ENCODE results near the gene ATP4B. TPM values are rescaled to one million over a fixed set of nuclear protein-coding genes. Genes with fewer than 3 reads are reported as not detected.

Gene ATP4B
- total RNA-seq, 1 donor from 2014 or later, result not detected

- DNase-seq (ENCODE audit: low spot score), result no peak
- Mint-ChIP-seq H3K27ac (no peak overlapping the region), H3K36me3 (ENCODE audit: low read depth) (no peaks in the 10 kb centered on the region), H3K27me3 (ENCODE audit: insufficient read depth) (no peaks in the 10 kb centered on the region), H3K4me1 (ENCODE audit: low read depth) (no peaks in the 10 kb centered on the region), H3K4me3 (no peak overlapping the region), H3K9me3 (no peaks in the 10 kb centered on the region)
- intact Hi-C loops (cut with micrococcal nuclease), result no loop called here
Observed at GRCh38 chr13:113653264-113654174, 4.5 kb downstream of the ATP4B start.

DNA sequence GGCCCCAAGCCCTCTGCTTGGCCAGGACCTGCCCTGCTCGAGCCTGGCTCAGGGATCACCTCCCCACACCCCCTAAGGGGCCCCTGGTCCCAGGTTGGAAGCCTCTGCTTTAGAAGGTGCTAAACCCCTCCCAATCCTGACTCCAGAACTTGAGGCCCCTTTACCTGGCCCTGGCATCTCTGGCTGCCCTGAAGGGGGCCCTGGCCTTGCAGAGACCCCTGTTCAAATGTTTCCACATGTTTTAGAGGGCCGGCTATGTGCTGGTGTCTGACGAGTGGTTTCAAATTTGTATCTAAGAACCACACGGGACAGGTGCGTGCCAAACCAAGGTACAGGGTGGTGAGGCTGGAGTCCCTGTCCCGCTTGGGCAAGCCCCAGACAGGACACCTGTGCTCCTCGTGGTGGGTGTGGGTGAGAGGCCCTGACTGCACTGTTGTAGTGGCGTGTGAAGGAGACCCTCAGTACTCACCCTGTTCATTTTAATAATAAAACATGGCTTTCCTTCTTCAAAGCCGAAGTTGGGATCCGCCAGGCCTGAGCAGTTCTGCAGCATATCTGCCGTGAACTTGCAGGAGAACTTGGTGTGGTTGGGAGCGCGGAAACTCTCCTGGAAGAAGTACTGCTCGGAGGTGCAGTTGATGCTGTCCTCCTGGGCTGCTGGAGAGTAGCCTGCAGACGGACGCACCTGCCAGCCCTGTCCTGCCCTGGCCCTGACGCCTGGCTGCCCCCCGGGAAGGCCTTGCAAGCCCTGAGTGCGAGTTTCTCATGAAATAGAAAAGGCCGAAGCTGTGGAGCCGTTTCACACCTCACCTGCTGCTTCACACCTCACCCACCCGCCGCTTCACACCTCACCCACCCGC is 5.4 kb downstream of the ATP4B start:
- no peaks in the 10 kb centered on the region for H3K36me3 Mint-ChIP-seq (ENCODE audit: low read depth)
- no peaks in the 10 kb centered on the region for H3K9me3 Mint-ChIP-seq
- no peak for DNase-seq (ENCODE audit: low spot score)
- intact Hi-C loops (cut with micrococcal nuclease), result no loop called here
- no peaks in the 10 kb centered on the region for H3K27me3 Mint-ChIP-seq (ENCODE audit: insufficient read depth)
- H3K4me1 Mint-ChIP-seq (ENCODE audit: low read depth), result no peaks in the 10 kb centered on the region
- H3K4me3 Mint-ChIP-seq, result no peak overlapping the region
- no peak overlapping the region for H3K27ac Mint-ChIP-seq

- no peak overlapping the region for H3K4me3 Mint-ChIP-seq
- peaks cover 3% of the 10 kb centered on the region for H3K4me1 Mint-ChIP-seq (ENCODE audit: low read depth)
- no peak overlapping the region for H3K27ac Mint-ChIP-seq
- H3K9me3 Mint-ChIP-seq, result no peaks in the 10 kb centered on the region
- no peak for DNase-seq (ENCODE audit: low spot score)
- no peaks in the 10 kb centered on the region for H3K27me3 Mint-ChIP-seq (ENCODE audit: insufficient read depth)
- no peaks in the 10 kb centered on the region for H3K36me3 Mint-ChIP-seq (ENCODE audit: low read depth)
- intact Hi-C loops (cut with micrococcal nuclease), result no loop called here
Observed at GRCh38 chr13:113651511-113652403, 6.2 kb downstream of the ATP4B start.

GRCh38 chr13:113650731-113651148 is 7.3 kb downstream of the ATP4B start:
- no peak for DNase-seq (ENCODE audit: low spot score)
- H3K9me3 Mint-ChIP-seq, result no peaks in the 10 kb centered on the region
- H3K4me1 Mint-ChIP-seq (ENCODE audit: low read depth), result peaks cover 10% of the 10 kb centered on the region
- no peak overlapping the region for H3K27ac Mint-ChIP-seq
- H3K36me3 Mint-ChIP-seq (ENCODE audit: low read depth), result no peaks in the 10 kb centered on the region
- no peak overlapping the region for H3K4me3 Mint-ChIP-seq
- intact Hi-C loops (cut with micrococcal nuclease), result no loop called here
- H3K27me3 Mint-ChIP-seq (ENCODE audit: insufficient read depth), result no peaks in the 10 kb centered on the region

DNA sequence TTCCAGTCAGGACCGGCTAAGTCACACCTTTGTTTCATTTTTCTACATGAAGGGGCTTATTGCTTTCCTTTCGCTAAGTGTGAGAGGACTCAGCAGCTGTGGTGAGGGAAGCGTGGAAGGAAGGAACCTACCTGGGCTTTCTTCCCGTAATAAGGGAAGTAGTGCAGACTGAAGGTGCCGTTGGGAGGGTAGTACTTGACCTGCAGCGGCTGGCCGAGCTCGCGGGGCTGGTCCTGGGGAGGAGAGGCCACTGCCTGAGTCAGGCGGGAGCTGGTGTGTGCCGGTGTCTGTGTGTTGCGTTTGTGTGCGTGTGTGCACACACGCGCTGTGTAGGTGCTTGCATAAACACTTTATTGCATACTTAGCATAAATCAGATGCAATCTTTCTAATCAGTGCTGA is 7.7 kb downstream of the ATP4B start:
- Mint-ChIP-seq H3K27me3 (ENCODE audit: insufficient read depth) (no peaks in the 10 kb centered on the region), H3K9me3 (no peaks in the 10 kb centered on the region), H3K4me1 (ENCODE audit: low read depth) (peaks cover 10% of the 10 kb centered on the region), H3K36me3 (ENCODE audit: low read depth) (no peaks in the 10 kb centered on the region), H3K4me3 (no peak overlapping the region), H3K27ac (no peak overlapping the region)
- no peak for DNase-seq (ENCODE audit: low spot score)
- intact Hi-C loops (cut with micrococcal nuclease), result no loop called here

DNA sequence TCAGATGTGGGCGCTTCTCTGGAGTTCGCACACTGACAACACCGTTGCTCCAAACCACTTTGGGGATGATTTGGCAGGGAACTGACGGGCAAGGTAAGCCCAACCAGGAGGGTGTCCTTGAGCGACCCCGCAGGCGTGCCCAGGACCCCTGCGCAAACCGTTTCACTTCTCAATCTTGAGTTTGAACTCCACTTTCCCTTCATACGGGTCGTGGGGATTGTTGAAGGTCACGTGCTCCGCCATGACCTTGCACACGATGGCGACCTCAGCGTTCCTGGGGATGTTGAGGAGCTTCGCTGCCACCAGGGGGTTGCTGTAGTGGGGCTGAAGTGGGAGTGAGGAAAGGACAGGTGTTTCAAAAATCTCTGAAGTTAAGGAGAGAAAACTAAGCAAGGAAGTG is 8.8 kb downstream of the ATP4B start:
- H3K9me3 Mint-ChIP-seq, result no peaks in the 10 kb centered on the region
- no peak for DNase-seq (ENCODE audit: low spot score)
- peaks cover 10% of the 10 kb centered on the region for H3K4me1 Mint-ChIP-seq (ENCODE audit: low read depth)
- no peaks in the 10 kb centered on the region for H3K36me3 Mint-ChIP-seq (ENCODE audit: low read depth)
- H3K4me3 Mint-ChIP-seq, result no peak overlapping the region
- intact Hi-C loops (cut with micrococcal nuclease), result no loop called here
- no peak overlapping the region for H3K27ac Mint-ChIP-seq
- no peaks in the 10 kb centered on the region for H3K27me3 Mint-ChIP-seq (ENCODE audit: insufficient read depth)

DNA sequence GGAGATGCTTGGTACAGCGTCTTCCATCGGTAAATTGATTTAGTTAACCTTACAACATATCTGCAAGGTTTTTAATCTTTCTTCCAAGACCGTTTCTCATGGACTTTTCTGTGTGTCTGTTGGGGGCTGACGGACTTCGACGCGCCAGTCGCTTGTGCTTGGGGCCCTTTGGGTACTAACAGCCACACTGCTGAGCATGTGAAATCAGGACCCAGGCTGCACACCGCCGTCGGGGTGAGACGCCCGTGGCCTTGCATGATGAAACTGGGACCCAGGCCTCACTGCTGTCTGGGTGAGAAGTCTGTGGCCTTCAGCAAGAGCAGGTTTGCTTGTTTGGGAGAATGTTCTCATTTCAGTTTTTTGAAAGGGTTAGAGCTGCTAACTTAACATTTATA is 9.8 kb downstream of the ATP4B start:
- Mint-ChIP-seq H3K4me1 (ENCODE audit: low read depth) (peaks cover 10% of the 10 kb centered on the region), H3K27ac (no peak overlapping the region), H3K4me3 (no peak overlapping the region), H3K36me3 (ENCODE audit: low read depth) (peaks cover under 1% of the 10 kb centered on the region), H3K9me3 (no peaks in the 10 kb centered on the region), H3K27me3 (ENCODE audit: insufficient read depth) (no peaks in the 10 kb centered on the region)
- intact Hi-C loops (cut with micrococcal nuclease), result no loop called here
- DNase-seq (ENCODE audit: low spot score), result no peak

- peaks cover 10% of the 10 kb centered on the region for H3K4me1 Mint-ChIP-seq (ENCODE audit: low read depth)
- H3K4me3 Mint-ChIP-seq, result no peak overlapping the region
- no peaks in the 10 kb centered on the region for H3K9me3 Mint-ChIP-seq
- H3K27ac Mint-ChIP-seq, result no peak overlapping the region
- DNase-seq (ENCODE audit: low spot score), result no peak
- peaks cover 5% of the 10 kb centered on the region for H3K36me3 Mint-ChIP-seq (ENCODE audit: low read depth)
- H3K27me3 Mint-ChIP-seq (ENCODE audit: insufficient read depth), result no peaks in the 10 kb centered on the region
- intact Hi-C loops (cut with micrococcal nuclease), result no loop called here
Observed at GRCh38 chr13:113647351-113648215, 10.4 kb downstream of the ATP4B start.

GRCh38 chr13:113646921-113647340 is 11.1 kb downstream of the ATP4B start:
- H3K4me1 Mint-ChIP-seq (ENCODE audit: low read depth), result peaks cover 10% of the 10 kb centered on the region
- peaks cover 10% of the 10 kb centered on the region for H3K36me3 Mint-ChIP-seq (ENCODE audit: low read depth)
- H3K9me3 Mint-ChIP-seq, result no peaks in the 10 kb centered on the region
- intact Hi-C loops (cut with micrococcal nuclease), result no loop called here
- no peaks in the 10 kb centered on the region for H3K27me3 Mint-ChIP-seq (ENCODE audit: insufficient read depth)
- no peak overlapping the region for H3K27ac Mint-ChIP-seq
- H3K4me3 Mint-ChIP-seq, result no peak overlapping the region
- DNase-seq (ENCODE audit: low spot score), result no peak

GRCh38 chr13:113646376-113646775 is 11.6 kb downstream of the ATP4B start:
- H3K4me1 Mint-ChIP-seq (ENCODE audit: low read depth), result peaks cover 10% of the 10 kb centered on the region
- H3K27ac Mint-ChIP-seq, result no peak overlapping the region
- H3K4me3 Mint-ChIP-seq, result no peak overlapping the region
- DNase-seq (ENCODE audit: low spot score), result no peak
- no peaks in the 10 kb centered on the region for H3K27me3 Mint-ChIP-seq (ENCODE audit: insufficient read depth)
- intact Hi-C loops (cut with micrococcal nuclease), result no loop called here
- H3K36me3 Mint-ChIP-seq (ENCODE audit: low read depth), result peaks cover 11% of the 10 kb centered on the region
- no peaks in the 10 kb centered on the region for H3K9me3 Mint-ChIP-seq

- no peak overlapping the region for H3K27ac Mint-ChIP-seq
- no peaks in the 10 kb centered on the region for H3K9me3 Mint-ChIP-seq
- no peak overlapping the region for H3K4me3 Mint-ChIP-seq
- peaks cover 10% of the 10 kb centered on the region for H3K4me1 Mint-ChIP-seq (ENCODE audit: low read depth)
- peaks cover 16% of the 10 kb centered on the region for H3K36me3 Mint-ChIP-seq (ENCODE audit: low read depth)
- no peak for DNase-seq (ENCODE audit: low spot score)
- intact Hi-C loops (cut with micrococcal nuclease), result no loop called here
- H3K27me3 Mint-ChIP-seq (ENCODE audit: insufficient read depth), result no peaks in the 10 kb centered on the region
Observed at GRCh38 chr13:113645329-113645728, 12.7 kb downstream of the ATP4B start.

GRCh38 chr13:113644800-113645199 is 13.2 kb downstream of the ATP4B start:
- Mint-ChIP-seq H3K9me3 (no peaks in the 10 kb centered on the region), H3K4me1 (ENCODE audit: low read depth) (peaks cover 10% of the 10 kb centered on the region)
- intact Hi-C loops (cut with micrococcal nuclease), result no loop called here

More at GRCh38 chr13:113644800-113645199, 13.2 kb downstream of the ATP4B start:
- no peak for DNase-seq (ENCODE audit: low spot score)
- no peak overlapping the region for H3K27ac Mint-ChIP-seq
- no peak overlapping the region for H3K4me3 Mint-ChIP-seq
- H3K27me3 Mint-ChIP-seq (ENCODE audit: insufficient read depth), result no peaks in the 10 kb centered on the region
- peaks cover 16% of the 10 kb centered on the region for H3K36me3 Mint-ChIP-seq (ENCODE audit: low read depth)

Data from activated T-helper 1 cell treated with anti-CD3 and anti-CD28 coated beads, Interleukin-12 subunit alpha, Interleukin-12 subunit beta, Interleukin-2, Interleukin-4 antibody, amounts not matched to agents 30 ng/mL and 10 ng/mL and 1 ng/mL, durations not matched to agents 14 hours and 24 hours and 36 hours (primary cell).